Stimulated activated CD4-positive, alpha-beta T cell treated with anti-CD3 and anti-CD28 coated beads, Interleukin-12 subunit alpha, Interleukin-12 subunit beta, amount 100 ng/mL, for 48 hours (primary cell): ENCODE data around the gene RFC3.

Source experiments
- DNase-seq, 3 donors: peaks; one replicate each; pipeline ENCODE4 v3.0.0-alpha.2; 2020; ENCODE audit warnings: low read depth in 2 of 3, low spot score in 1 of 3

The RFC3 gene

DNA sequence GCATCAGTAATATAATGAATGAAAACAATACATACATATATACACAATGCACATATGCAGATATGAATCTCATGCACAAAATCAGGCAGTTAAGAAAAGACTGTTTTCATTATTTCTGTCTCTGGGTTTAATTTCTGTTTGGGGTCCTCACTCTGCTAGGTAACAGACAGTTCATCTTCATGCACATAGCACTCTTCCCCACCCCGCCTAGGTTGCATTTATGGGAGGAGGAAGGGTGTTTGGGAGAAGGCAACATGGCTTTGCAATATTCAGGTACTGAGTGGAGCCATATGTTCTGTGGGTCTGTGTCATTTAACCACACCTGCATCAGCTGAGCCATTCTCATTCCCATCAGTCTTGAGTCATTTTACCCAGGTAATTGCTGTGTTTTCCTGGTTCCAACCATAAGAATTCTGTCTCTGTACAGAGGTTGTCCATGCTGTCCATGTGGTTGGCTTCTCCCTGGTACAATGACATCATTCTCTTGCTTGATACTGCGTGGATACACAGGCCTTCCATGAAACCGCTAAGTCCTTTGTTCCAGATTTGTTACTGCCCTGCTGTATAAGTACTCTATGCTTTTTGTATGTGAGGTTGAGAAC lies 45.3 kb downstream of the RFC3 start:
- no peak for DNase-seq

DNA sequence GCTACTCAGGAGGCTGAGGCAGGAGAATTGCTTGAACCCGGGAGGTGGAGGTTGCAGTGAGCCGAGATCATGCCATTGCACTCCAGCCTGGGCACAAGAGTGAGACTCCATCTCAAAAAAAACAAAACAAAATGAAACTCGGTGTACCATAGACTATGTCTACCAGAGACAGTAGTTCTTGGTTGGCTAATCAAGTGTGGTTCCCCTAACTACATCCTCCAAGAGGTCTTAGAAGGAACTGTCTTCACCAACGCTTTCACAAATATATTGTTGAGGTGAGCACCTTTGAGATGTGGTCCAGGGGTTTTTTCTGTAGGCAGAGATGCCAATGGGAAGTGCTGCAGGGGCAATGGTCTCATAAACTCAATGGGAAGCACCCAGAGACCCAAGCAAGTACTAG lies 48.0 kb downstream of the RFC3 start:
- DNase-seq, result no peak

DNA sequence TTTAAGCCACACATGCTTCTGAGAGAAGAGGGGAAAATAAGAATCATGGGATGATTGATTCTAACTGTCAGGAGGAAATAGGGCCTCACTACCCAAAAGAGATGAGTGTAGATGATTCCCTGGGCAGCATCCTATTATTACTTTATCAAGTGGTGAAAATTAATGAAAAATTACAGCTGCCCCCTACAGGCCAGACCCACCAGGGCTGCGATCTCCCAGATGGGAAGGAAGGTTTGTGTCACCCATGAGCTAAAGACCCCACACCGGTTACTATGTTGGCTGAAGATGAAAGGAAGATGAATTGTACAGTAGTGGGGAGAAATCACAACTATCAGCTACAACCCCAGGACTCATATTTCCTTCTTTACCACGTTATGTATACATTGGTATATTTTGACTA lies 49.5 kb downstream of the RFC3 start:
- no peak for DNase-seq

DNA sequence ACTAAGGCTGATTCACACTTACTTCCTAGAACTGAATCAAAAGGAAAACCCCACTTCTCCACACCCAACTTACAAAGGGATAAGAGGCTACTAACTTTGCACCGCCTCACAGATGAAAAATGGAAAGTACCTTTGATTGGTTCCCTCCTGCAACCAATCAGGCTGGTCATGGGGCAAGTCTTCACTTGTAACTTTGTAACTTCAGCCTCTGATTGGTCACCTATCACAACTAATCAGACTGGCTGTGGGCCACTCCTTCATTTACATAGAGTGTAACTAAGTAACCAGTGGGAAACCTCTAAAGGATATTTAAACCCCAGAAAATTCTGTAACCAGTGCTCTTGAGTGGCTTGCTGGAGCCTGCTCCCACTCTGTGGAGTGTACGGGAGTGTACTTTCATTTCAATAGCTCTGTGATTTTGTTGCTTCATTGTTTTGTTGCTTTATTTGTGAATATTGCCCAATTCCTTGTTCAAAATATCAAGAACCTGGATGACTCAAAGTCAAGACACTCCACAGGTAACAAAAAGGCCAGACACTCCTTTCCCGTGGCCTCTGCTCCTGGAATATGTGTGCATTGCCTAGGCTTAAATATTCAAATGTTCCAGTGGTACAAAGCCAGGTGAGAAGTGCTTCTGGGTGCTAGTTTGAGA lies 50.5 kb downstream of the RFC3 start:
- DNase-seq, result no peak

DNA sequence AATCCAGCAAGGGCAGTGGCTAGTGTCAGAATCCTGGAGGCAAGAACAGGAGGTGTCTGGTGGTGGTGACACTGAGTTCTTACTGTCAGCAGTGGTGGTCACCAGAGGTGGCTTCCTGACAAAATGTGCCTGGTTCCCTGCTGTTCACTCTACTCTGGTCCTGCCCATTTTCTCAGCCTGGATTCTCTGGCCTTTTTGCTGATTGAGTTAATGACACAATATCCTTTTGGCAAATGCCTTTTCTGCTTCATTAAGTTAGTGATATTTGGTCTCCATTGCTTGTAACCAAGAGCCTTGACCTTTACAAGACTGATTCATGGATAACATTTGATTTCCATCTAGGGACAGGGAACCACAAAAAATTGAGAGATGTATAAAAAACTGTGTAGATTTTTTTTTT lies 51.1 kb downstream of the RFC3 start:
- no peak for DNase-seq

DNA sequence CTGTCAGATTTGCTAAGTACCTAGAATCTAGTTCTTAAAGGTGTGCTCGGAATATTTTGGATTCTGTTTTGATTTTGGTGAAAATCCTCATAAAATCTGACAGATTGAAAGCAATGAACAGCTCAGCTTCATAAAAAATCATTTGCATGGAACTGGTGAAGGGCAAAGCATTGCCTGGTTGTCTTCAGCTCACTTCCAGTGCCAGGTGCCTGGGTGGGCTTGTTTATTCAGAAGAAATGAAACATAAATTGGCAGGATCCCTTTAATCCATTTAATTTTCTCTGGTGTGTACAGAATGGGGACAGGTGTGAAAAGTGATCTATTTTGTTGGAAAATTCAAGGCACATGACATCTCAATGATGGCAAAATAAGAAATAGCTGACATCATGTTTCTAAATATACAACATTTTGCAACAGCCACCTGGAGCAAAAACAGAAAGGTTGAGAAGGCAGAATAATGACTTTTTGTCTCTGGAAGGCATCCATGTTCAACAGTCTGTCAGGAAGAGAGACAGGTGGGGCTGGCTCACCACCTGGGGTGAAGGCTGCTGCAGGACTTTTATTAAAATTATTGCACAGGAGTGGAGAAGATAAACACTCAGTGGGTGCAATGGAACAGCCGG lies 52.2 kb downstream of the RFC3 start:
- no peak for DNase-seq

DNA sequence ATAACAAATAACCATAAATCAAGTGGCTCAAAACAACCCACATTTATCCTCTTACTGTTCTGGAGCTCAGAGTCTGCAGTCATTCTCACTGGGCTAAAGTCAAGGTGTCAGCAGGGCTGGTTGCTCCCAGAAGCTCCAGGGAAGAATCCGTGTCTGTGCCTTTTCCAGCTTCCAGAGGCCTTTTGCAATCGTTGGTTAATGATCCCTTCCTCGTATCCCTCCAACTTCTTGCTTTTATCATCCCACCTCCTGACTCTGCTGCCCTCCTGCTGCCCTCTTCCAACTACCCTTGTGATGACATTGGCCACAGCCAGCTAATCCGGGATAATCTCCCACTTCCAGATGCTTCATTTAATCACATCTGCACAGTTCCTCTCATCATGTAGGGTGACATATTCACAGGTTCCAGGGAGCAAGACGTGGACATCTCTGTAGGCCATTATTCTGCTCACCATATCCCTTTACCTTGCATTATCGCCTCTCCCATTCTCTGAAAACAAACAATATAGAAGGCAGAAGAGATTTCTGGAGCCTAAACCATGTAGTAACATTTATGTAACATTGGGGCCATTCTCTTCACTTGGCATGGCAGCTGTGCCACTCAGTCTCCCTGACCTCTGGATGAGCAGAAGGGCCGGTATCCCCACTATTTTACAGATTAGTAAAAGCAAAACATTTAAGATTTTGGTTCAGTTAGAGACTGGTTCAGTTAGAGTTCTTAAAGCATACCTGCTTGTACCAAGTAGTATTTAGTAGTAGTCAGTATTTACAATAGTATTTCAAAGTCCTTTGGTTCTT lies 53.5 kb downstream of the RFC3 start:
- DNase-seq, result no peak

DNA sequence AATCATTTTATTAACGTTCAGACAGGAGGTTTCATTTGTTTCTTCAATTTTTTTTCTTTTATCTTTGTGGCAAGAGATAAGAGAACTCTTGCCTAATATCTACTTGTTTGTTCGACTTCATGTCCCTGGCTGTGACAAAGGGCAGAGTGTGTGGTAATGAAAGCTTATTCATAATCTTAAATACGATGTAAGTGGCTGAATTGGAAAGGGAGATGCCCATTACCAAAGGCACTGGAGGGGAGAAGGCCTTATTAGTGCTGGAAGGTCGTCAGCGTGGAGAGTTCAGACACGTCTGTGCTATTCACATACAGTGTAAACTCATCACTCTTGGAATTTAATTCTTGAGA lies 54.0 kb downstream of the RFC3 start:
- DNase-seq, result no peak

DNA sequence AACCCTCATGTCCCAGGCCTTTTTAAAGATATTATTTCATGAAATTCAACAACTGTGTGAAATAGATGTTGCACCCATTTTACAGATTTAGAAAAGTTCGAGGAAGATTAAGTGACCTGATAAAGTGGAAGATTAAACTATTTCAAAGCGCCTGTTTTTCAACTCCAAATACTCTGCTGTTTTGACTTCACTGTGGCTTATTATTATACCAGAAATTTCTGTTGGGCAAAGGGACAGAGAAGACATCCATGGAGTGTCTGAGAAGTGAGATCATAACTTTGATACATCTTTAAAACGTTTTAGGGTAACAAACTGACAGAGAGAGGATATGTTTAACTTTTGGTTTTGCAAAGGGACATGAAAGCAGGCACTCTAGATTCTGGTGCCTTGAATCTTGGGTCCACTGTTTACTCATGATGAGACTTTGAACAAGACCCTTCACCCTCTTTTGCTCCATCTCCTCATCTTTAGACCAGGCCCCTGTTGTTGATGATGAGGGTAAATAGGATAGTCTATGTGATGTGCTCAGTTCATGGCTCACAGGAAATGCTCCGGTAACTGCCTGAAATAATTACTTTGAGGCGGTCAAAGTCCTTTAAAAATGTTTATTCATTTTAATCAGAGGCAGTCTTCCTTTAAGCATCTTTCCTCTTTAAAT lies 55.4 kb downstream of the RFC3 start:
- DNase-seq, result no peak

DNA sequence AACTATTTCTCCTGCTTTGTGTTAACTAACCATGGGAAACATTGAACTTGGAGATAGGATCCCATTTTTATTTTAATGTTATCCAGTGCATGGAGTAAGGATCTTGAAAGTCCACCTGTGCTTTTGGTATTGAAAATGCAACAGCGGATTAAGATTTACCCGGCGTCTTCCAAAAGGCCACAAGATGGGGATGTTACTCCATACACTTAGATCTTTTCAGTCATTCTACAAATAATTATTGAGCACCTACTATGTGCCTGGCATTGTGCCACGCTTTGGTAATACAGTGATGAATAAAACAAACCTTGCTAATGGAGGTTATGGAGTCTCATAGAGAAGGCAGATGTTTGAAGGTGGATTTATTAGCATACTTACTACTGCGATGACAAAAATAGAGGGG lies 56.9 kb downstream of the RFC3 start:
- DNase-seq, result no peak

DNA sequence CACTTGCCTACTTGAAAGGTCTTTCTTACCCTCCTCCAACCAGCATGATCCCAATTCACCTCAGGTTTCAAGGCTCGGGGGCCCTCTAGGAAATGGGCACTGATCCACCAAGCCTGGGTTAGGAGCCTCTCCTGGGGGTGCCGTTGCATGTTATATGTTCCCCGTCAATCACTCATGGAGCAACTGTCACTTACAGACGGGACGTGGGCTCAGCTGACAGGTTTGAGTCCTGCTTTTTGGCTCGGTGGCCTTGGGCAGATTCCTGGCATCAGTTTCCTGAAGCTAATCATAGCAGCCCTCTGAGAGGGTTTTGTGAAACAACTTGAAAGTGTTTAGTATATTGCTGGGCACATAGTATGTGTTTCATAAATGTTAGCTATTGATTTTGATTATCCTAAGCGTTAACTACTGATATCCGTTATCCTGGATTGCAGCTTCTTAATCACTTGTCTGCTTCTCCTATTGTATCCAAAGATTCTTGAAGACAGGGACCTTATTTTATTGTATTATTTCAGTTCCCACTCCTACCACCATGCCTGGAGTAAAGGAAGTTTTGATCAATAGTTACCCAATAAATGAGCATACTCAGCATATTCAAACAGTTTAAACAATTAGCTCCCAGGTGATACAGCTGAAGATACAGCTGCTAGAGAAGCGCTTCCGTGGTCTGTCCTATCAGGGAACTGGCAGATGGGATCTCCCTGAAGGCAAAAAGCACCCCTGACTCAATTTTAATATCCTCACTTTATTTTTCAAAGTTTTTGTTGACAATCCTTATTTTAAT lies 57.9 kb downstream of the RFC3 start:
- no peak for DNase-seq

DNA sequence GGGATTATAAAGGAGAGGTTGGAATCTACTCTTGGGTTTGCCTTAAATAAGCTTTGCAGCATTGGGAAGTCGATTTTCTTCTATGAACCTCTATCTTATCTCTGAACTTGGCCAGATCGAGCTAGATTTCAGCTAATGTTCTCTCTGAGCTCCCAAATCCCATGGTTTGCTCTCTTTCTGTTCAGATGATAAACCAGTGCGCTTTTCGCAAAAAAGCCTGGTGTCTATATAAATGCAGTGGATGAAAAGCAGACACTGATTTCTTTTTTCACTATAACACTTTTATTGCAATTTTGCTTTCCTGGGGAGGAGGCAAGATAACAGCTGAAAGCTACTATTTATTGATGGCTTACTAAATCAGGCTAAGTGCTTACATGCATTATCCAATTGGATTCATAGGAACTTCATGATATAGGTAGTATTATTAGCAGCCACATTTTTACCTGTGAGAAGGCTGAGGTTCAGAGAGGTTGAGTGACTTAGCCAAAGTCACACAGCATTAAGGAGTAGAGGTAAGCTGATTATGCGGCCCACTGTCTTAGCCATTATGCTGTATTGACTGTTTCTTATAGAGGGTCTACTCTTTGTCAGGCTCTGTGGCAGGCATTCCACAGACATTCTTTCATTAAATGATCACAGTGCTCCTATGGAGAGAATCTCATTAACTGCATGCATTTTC lies 58.9 kb downstream of the RFC3 start:
- no peak for DNase-seq

DNA sequence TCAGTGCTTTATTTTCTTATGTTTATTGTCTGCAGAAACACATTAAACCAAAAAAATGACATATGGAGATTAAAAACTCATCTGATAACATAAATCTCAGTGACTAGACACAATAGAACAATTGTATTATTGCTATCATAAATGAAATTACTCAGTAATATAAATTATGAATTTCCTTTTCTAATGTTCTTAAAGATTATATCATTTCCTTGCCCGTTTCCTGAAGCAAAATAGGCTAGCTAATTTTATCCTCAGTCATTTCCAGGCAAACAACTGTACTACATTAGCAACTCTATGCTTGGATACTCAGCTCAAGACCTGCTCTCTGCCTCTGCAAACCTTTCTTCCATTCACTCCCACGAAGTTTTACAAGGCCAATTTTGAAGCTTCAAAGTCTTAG lies 61.2 kb downstream of the RFC3 start:
- no peak for DNase-seq

DNA sequence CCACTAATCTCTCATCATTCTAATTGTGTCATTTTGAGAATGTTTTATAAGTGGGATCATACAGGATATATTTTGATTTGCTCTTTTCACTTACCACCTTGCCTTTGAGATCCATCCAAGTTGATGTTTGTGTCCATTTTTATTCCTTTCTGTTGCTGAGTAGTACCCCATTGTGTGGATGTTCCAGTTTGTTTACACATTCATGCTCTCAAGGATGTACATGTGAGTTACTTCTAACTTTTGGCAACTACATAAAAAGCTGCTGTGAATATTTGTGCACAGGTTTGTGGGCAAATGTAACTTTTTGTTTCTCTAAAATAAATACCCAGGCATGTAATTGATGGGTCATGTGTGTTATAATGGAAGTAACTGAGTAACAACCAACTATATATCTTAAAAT lies 64.9 kb downstream of the RFC3 start:
- DNase-seq, result no peak

DNA sequence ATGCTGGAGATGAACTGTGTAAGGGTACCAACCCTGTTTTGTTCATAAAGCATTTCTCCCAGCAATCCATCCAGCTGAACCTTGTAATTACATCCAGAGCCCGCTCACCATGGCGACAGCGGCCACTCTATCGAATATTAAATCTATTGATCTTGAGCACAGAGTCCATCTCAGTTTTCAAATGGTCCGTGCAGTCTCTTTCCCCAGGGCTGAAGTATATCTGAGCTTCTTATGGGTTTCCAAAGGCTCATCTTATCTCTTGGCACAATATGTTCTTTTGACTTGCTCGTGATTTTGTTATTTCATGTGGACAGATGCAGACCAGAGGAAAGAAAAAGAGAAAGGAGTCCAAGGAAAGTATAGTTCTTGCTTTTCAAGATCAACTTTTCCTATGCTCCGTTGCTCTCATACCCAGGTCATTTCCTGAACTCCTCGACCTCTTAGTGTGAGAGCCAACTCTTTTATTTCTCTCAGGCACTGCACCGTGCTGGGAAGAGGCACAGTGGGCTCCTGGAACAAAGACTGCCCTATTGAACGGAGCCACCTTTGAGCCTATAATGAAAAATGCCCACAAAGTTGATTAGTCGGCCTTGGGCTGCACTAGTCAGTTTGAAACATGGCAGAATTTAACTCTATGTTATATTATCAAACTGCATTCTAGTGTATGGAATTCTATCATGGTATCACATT lies 66.7 kb downstream of the RFC3 start:
- DNase-seq, result no peak
